ENCODE measurements around the gene TMEM205.
A peak's percentile ranks its signal among the peaks of the same experiment; 100 is the strongest.
"Not testable (repeated sequence)": the region's sequence is repeated elsewhere in the genome, so short reads cannot be mapped to it uniquely, and the experiment has no call there.

TMEM205 gene

GRCh38 chr19:11346104-11346940, at the start of gene TMEM205, which contains the start of gene CCDC159:
TMEM205 (minus strand) TSS chr19:11346268; CDS start chr19:11345619, 649 bp downstream.
CCDC159 (plus strand) TSS chr19:11346519; CDS start chr19:11346607, 88 bp downstream.
- DNase-seq (ENCODE audit: low read depth in 2 of 2): peak; percentile 98

- no peak for DNase-seq (ENCODE audit: low read depth in 2 of 2)
These were observed 45.0 kb upstream of the TMEM205 start for GRCh38 chr19:11390933-11391680.

GRCh38 chr19:11390359-11390758, 44.3 kb upstream of the TMEM205 start:
- DNase-seq (ENCODE audit: low read depth in 2 of 2): no peak

- no peak for DNase-seq (ENCODE audit: low read depth in 2 of 2)
These were observed 41.3 kb upstream of the TMEM205 start for GRCh38 chr19:11387162-11388034.

GRCh38 chr19:11384778-11385129, 38.7 kb upstream of the TMEM205 start:
- DNase-seq (ENCODE audit: low read depth in 2 of 2): no peak

- DNase-seq (ENCODE audit: low read depth in 2 of 2): no peak
These were observed 37.6 kb upstream of the TMEM205 start for GRCh38 chr19:11383706-11384048.

GRCh38 chr19:11382898-11383705, 37.0 kb upstream of the TMEM205 start:
- DNase-seq (ENCODE audit: low read depth in 2 of 2): no peak

- peak; percentile 94 to 95 for DNase-seq (ENCODE audit: low read depth in 2 of 2)
These were observed 34.8 kb upstream of the TMEM205 start for GRCh38 chr19:11380653-11381537.

- DNase-seq (ENCODE audit: low read depth in 2 of 2): no peak
These were observed 33.8 kb upstream of the TMEM205 start for GRCh38 chr19:11379857-11380350.

- DNase-seq (ENCODE audit: low read depth in 2 of 2): not testable (repeated sequence)
These were observed 33.3 kb upstream of the TMEM205 start for GRCh38 chr19:11379269-11379845.

- no peak for DNase-seq (ENCODE audit: low read depth in 2 of 2)
These were observed 32.5 kb upstream of the TMEM205 start for GRCh38 chr19:11378319-11379189.

- no peak for DNase-seq (ENCODE audit: low read depth in 2 of 2)
These were observed 31.7 kb upstream of the TMEM205 start for GRCh38 chr19:11377756-11378155.

- DNase-seq (ENCODE audit: low read depth in 2 of 2): no peak
These were observed 31.2 kb upstream of the TMEM205 start for GRCh38 chr19:11377237-11377636.

- DNase-seq (ENCODE audit: low read depth in 2 of 2): peak; percentile 60 to 71
These were observed 29.3 kb upstream of the TMEM205 start for GRCh38 chr19:11375143-11375948.

GRCh38 chr19:11374433-11375142, 28.5 kb upstream of the TMEM205 start, which contains the start of gene SWSAP1:
SWSAP1 (plus strand) TSS chr19:11374666; CDS start chr19:11374681, 15 bp downstream.
- DNase-seq (ENCODE audit: low read depth in 2 of 2): peak; percentile 94 to 95

- DNase-seq (ENCODE audit: low read depth in 2 of 2): no peak
These were observed 27.9 kb upstream of the TMEM205 start for GRCh38 chr19:11373885-11374432.
